ENCODE measurements around the gene TMEM184B.

GRCh38 chr22:38212442-38212841, 60.4 kb downstream of the TMEM184B start:
- no peak for TF ChIP-seq FOXA2 (IDR thresholded peaks at IDR 0.05)
- no peak for TF ChIP-seq CTCF (IDR thresholded peaks at IDR 0.05; ENCODE audit: low read depth, low read length, missing input control)
- TF ChIP-seq SP1 (IDR thresholded peaks at IDR 0.05): no peak
- no peak for TF ChIP-seq RAD21 (IDR thresholded peaks at IDR 0.05)

All from liver (tissue), 3 donors.